HG02884 (cell line): ENCODE data around the gene PPP2R1A.
"Not testable (repeated sequence)": the region's sequence is repeated elsewhere in the genome, so short reads cannot be mapped to it uniquely, and the experiment has no call there.

Experiments
- ATAC-seq: cut with Tn5 transposase; IDR thresholded peaks from one replicate; pipeline ENCODE4 v1.9.1; 2021; ENCODE audit warnings: mild to moderate bottlenecking, moderate library complexity; ENCODE audit not compliant: unreplicated experiment

The PPP2R1A gene

DNA sequence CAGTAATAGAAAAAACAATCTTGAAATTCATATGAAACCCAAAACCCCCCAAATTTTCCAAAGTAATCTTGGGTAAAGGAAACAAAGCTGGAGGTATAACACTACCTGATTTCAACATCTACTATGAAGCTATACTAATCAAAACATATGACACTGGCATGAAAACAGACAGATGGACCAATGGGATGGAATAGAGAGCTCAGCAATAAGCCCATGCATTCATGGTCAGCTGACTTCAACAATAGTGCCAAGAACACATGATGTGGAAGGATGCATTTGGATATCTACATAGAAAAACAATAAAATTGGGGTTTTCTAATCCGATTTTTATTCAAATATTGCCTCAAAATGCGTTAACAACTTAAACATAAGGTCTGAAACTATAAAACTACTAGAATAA, 47.3 kb downstream of the PPP2R1A start:
- no peak for ATAC-seq

DNA sequence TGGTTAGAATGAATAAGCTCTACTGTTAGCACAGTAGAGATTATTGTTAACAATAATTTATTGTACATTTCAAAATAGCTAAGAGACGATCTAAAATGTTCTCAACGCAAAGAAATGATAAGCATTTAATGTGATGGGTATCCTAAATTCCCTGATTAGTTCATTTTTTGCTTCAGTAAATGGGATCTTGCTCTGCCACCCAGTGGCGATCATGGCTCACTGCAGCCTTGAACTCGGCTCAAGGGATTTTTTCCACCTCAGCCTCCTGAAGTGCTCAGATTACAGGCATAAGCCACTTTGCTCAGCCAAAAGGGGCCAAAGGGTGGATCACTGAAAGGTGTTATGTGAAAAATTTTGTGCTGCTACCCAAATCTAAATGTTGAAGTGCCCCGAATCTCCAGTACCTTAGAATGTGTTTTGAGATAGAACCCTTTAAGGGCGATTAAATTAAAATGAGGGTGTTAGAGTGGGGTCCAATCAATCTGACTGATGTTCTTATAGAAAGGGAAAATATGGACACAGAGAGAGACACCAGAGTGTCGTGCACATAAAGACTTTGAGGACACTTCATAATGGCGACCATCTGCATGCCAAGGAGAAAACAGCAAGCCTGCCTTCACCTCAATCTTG, 48.0 kb downstream of the PPP2R1A start:
- no peak for ATAC-seq

GRCh38 chr19:52244021-52244420, 54.2 kb downstream of the PPP2R1A start:
- no peak for ATAC-seq

DNA sequence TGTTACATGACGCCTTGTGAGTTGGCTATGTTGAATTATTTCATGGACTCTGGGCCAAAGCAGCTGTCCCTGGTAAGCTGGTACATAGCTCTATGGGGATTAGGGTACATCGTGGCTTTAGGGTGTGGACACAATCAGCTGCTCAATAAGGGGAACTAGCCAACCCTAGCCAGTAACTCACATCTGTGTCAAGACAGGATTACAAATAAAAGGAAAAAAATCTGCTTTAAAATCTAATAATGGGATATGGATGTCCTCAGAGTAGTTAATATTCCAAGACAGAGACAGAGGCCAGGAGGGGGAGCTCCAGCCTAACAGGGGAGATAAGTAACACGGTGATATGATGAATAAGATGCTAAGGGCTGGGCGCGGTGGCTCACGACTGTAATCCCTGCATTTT, 58.4 kb downstream of the PPP2R1A start:
- ATAC-seq: no peak

DNA sequence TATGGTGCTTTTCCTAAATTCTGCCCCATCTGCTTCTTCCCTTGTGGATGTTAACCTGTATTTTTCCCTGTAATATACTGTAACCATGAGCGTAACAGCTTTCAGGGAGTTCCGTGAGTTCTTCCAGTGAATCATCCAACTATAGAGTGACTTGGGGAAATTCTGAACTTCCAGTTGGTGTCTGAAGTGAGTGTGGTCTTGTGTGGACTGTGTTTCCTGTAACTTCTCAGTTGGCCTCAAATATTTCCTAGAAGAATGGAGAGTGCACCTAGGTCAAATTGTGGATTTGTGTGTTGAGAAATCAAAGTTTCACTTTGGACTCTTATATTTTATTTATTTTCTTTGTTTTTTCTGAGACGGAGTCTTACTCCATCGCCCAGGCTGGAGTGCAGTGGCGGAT, 68.6 kb downstream of the PPP2R1A start:
- ATAC-seq: no peak

- ATAC-seq: not testable (repeated sequence)
Observed at GRCh38 chr19:52265556-52265955, 75.7 kb downstream of the PPP2R1A start.

DNA sequence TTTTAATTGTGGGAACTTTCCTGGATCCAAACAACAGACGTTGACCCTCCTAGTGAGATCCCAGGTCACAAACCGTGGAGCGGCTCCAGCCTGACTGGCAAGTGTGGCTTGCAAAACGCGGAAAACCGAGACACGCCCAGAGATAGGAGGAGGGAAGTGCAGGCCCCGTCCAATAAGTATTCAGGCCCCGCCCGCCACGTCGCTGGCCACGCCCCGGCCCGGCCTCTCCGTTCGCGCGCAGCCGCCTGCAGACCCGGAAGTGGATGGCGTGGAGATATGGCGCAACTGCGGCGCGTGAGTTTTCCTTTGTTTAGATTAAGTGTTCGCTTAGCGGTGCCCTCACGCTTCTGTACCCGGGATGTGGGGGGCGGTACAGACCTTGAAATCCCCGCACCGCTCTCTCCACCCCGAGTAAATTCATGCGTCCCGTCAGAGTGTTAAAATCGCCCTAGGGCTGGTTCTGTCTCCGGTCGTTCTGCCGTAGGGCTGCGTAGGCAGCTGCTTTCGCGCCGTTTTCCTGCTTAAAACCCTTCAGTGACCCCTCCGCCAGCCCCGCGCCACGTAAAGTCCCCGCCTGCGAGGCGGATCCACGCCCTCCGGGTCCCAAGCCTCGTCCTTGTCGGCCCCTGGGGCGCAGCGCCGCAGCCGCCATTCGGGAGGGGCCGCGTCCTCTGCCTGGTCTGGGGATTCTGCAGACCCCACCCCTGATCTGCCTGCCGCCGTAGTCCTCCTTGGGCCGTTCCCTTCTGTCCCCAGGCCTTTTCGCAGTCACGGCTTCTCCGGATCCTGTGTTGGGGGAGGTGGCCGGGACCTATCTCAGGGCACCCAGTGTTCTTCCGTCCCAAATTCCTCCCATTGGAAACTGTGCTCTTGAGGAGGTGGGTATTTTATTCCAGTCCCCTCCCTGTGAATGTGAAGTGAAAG, 79.7 kb downstream of the PPP2R1A start, which contains the start of gene ZNF766:
TSS of gene ZNF766 (plus strand) at position 250 of the 924 bp plus-strand sequence. CDS start at position 277, 27 bp downstream.
- peak; percentile 89 for ATAC-seq

- ATAC-seq: no peak
Observed at GRCh38 chr19:52270266-52270885, 80.5 kb downstream of the PPP2R1A start.

GRCh38 chr19:52273301-52273700, 83.4 kb downstream of the PPP2R1A start:
- no peak for ATAC-seq

- ATAC-seq: no peak
Observed at GRCh38 chr19:52274191-52274590, 84.3 kb downstream of the PPP2R1A start.

GRCh38 chr19:52275988-52276387, 86.1 kb downstream of the PPP2R1A start:
- ATAC-seq: no peak

GRCh38 chr19:52277471-52277870, 87.6 kb downstream of the PPP2R1A start:
- ATAC-seq: no peak
